ENCODE results near the gene COL11A2.

COL11A2 gene

GRCh38 chr6:33211666-33212422 is 19.6 kb upstream of the COL11A2 start:
- H3K27ac ChIP-seq = no peak overlapping the region
- no peak for TF ChIP-seq CTCF (conservative IDR thresholded peaks at IDR 0.05)
- TF ChIP-seq ZFX (IDR thresholded peaks at IDR 0.05) = no peak

- H3K27ac ChIP-seq = no peak overlapping the region
- TF ChIP-seq ZFX (IDR thresholded peaks at IDR 0.05) = no peak
- no peak for TF ChIP-seq CTCF (conservative IDR thresholded peaks at IDR 0.05)
Observed at GRCh38 chr6:33211136-33211535, 18.9 kb upstream of the COL11A2 start.

- no peak for TF ChIP-seq CTCF (conservative IDR thresholded peaks at IDR 0.05)
- no peak for TF ChIP-seq ZFX (IDR thresholded peaks at IDR 0.05)
Observed at GRCh38 chr6:33209856-33210255, 17.6 kb upstream of the COL11A2 start.

GRCh38 chr6:33208091-33208967 is 16.1 kb upstream of the COL11A2 start, which contains the start of gene RING1:
RING1 (plus strand) TSS chr6:33208500; CDS start chr6:33208823, 323 bp downstream.
- TF ChIP-seq ZFX (IDR thresholded peaks at IDR 0.05) (peak; percentile 62; the same call in 1 of the 2 replicates), CTCF (conservative IDR thresholded peaks at IDR 0.05) (no peak)
- H3K27ac ChIP-seq = peak within 1 kb of the TSS; percentile 90

More at GRCh38 chr6:33209856-33210255, 17.6 kb upstream of the COL11A2 start:
- no peak overlapping the region for H3K27ac ChIP-seq

GRCh38 chr6:33207552-33208090 is 15.4 kb upstream of the COL11A2 start:
- no peak for TF ChIP-seq ZFX (IDR thresholded peaks at IDR 0.05)
- TF ChIP-seq CTCF (conservative IDR thresholded peaks at IDR 0.05) = no peak
- peak overlapping the region; percentile 90 for H3K27ac ChIP-seq

- TF ChIP-seq CTCF (conservative IDR thresholded peaks at IDR 0.05) (no peak), ZFX (IDR thresholded peaks at IDR 0.05) (no peak)
- H3K27ac ChIP-seq = peak overlapping the region; percentile 90
Observed at GRCh38 chr6:33206864-33207551, 14.7 kb upstream of the COL11A2 start.
